Measurements from ENCODE around the gene NRDE2.

Gene NRDE2

GRCh38 chr14:90355540-90356518, 24.1 kb upstream of the NRDE2 start:
- peak in 1 of 2 donors; percentile 46 for DNase-seq (ENCODE audit: low read depth in 2 of 2)
- no peak for TF ChIP-seq CTCF (IDR thresholded peaks at IDR 0.05; ENCODE audit: low read depth, low read length)
- H3K4me3 ChIP-seq (replicated peaks in 1 of 2; ENCODE audit: low read depth in 2 of 2, low read length in 2 of 2): no peak overlapping the region

GRCh38 chr14:90354551-90355298, 23.0 kb upstream of the NRDE2 start:
- no peak overlapping the region for H3K4me3 ChIP-seq (replicated peaks in 1 of 2; ENCODE audit: low read depth in 2 of 2, low read length in 2 of 2)
- DNase-seq (ENCODE audit: low read depth in 2 of 2): peak in 1 of 2 donors; percentile 21
- no peak for TF ChIP-seq CTCF (IDR thresholded peaks at IDR 0.05; ENCODE audit: low read depth, low read length)

- no peak for DNase-seq (ENCODE audit: low read depth in 2 of 2)
- H3K4me3 ChIP-seq (replicated peaks in 1 of 2; ENCODE audit: low read depth in 2 of 2, low read length in 2 of 2): no peak overlapping the region
- no peak for TF ChIP-seq CTCF (IDR thresholded peaks at IDR 0.05; ENCODE audit: low read depth, low read length)
Measured at GRCh38 chr14:90349739-90350138, 18.0 kb upstream of the NRDE2 start.

GRCh38 chr14:90348270-90348669, 16.5 kb upstream of the NRDE2 start:
- no peak for DNase-seq (ENCODE audit: low read depth in 2 of 2)
- H3K4me3 ChIP-seq (replicated peaks in 1 of 2; ENCODE audit: low read depth in 2 of 2, low read length in 2 of 2): no peak overlapping the region
- no peak for TF ChIP-seq CTCF (IDR thresholded peaks at IDR 0.05; ENCODE audit: low read depth, low read length)

- H3K4me3 ChIP-seq (replicated peaks in 1 of 2; ENCODE audit: low read depth in 2 of 2, low read length in 2 of 2): no peak overlapping the region
- DNase-seq (ENCODE audit: low read depth in 2 of 2): peak in 1 of 2 donors; percentile 22
- no peak for TF ChIP-seq CTCF (IDR thresholded peaks at IDR 0.05; ENCODE audit: low read depth, low read length)
Measured at GRCh38 chr14:90345239-90345557, 13.5 kb upstream of the NRDE2 start.

GRCh38 chr14:90344331-90345238, 12.8 kb upstream of the NRDE2 start:
- H3K4me3 ChIP-seq (replicated peaks in 1 of 2; ENCODE audit: low read depth in 2 of 2, low read length in 2 of 2): no peak overlapping the region
- no peak for TF ChIP-seq CTCF (IDR thresholded peaks at IDR 0.05; ENCODE audit: low read depth, low read length)
- DNase-seq (ENCODE audit: low read depth in 2 of 2): no peak
